Tibial artery (tissue), 4 donors: ENCODE data around the gene PGAP3.
A peak's percentile ranks its signal among the peaks of the same experiment; 100 is the strongest.

Experiments used
- DNase-seq, 2 donors: peaks; one replicate each; pipeline ENCODE4 v3.0.0-alpha.2; 2019
- H3K27ac ChIP-seq, 2 donors: fragments of 200-600 bp; sonication (generic) in 1 of 2; 1 replicate in 1 of 2; 2 replicates in 1 of 2; pipeline ENCODE4 v1.5.1; 2018 to 2019; ENCODE audit warnings: mild to moderate bottlenecking in 1 of 2
- H3K27me3 ChIP-seq, 2 donors: fragments of 200-600 bp; sonication (generic) in 1 of 2; one replicate each; pipeline versions ENCODE4 v1.5.1 to v1.6.0; 2016 to 2019
- H3K36me3 ChIP-seq, 3 donors: fragments of 200-600 bp; sonication (generic) in 2 of 3; one replicate each; pipeline ENCODE4 v1.5.1; 2016 to 2019; ENCODE audit warnings: mild to moderate bottlenecking in 2 of 3
- H3K4me1 ChIP-seq, 4 donors: fragments of 200-600 bp; sonication (generic) in 2 of 4; 1 replicate in 3 of 4; 2 replicates in 1 of 4; pipeline ENCODE4 v1.5.1; 2016 to 2019
- H3K4me3 ChIP-seq, 2 donors: fragments of 200-600 bp; sonication (generic) in 1 of 2; 1 replicate in 1 of 2; 2 replicates in 1 of 2; pipeline ENCODE4 v1.5.1; 2018 to 2019; ENCODE audit warnings: mild to moderate bottlenecking in 2 of 2
- H3K9me3 ChIP-seq, 3 donors: fragments of 200-600 bp; sonication (generic) in 1 of 3; one replicate each; pipeline ENCODE4 v1.5.1; 2016 to 2019
- CTCF ChIP-seq, 2 experiments: fragments of 200-600 bp in 1 of 2; fragments of 450-650 bp in 1 of 2; IDR thresholded peaks; one replicate each; pipeline ENCODE4 v1.5.1; 2017 to 2019; ENCODE audit warnings: antibody characterized with exemption in 2 of 2, mild to moderate bottlenecking in 1 of 2, moderate library complexity in 1 of 2
- intact Hi-C: fragments of 100-400 bp; cut with DNase I; formaldehyde crosslinking; loops from one replicate; pipeline ENCODE4 v1.15.0; 2023; ENCODE audit warnings: low total_unique reads

PGAP3 gene

GRCh38 chr17:39684369-39685192 lies 3.3 kb downstream of the PGAP3 start:
- Histone ChIP-seq H3K27ac (no peak overlapping the region), H3K4me3 (no peak overlapping the region), H3K27me3 (no peaks in the 10 kb centered on the region), H3K36me3 (peaks cover 0 to 53% (median 0%) of the 10 kb centered on the region in 3 donors), H3K9me3 (no peaks in the 10 kb centered on the region), H3K4me1 (peaks cover 0 to 27% (median 8%) of the 10 kb centered on the region in 4 donors)
- intact Hi-C loops = no loop called here
- DNase-seq = no peak
- no peak for TF ChIP-seq CTCF (IDR thresholded peaks at IDR 0.05)

- no peaks in the 10 kb centered on the region for H3K9me3 ChIP-seq
- H3K27ac ChIP-seq = no peak overlapping the region
- no peak overlapping the region for H3K4me3 ChIP-seq
- no peak for TF ChIP-seq CTCF (IDR thresholded peaks at IDR 0.05)
- peaks cover 0 to 30% (median 7%) of the 10 kb centered on the region in 4 donors for H3K4me1 ChIP-seq
- DNase-seq = no peak
- intact Hi-C loops = no loop called here
- H3K36me3 ChIP-seq = peaks cover 0 to 53% (median 0%) of the 10 kb centered on the region in 3 donors
- H3K27me3 ChIP-seq = no peaks in the 10 kb centered on the region
These were observed 4.4 kb downstream of the PGAP3 start for GRCh38 chr17:39683295-39683939.

- Histone ChIP-seq H3K36me3 (peaks cover 0 to 41% (median 0%) of the 10 kb centered on the region in 3 donors), H3K4me1 (peaks cover 7 to 59% (median 40%) of the 10 kb centered on the region in 4 donors), H3K4me3 (no peak overlapping the region), H3K27me3 (no peaks in the 10 kb centered on the region), H3K9me3 (no peaks in the 10 kb centered on the region), H3K27ac (peak overlapping the region; percentile 84 to 88)
- no peak for TF ChIP-seq CTCF (IDR thresholded peaks at IDR 0.05)
- DNase-seq = no peak
- intact Hi-C loops = no loop called here
These were observed 8.2 kb downstream of the PGAP3 start for GRCh38 chr17:39679521-39680192.

- peaks cover 0 to 30% (median 0%) of the 10 kb centered on the region in 3 donors for H3K36me3 ChIP-seq
- no peak overlapping the region for H3K4me3 ChIP-seq
- peaks cover 7 to 67% (median 47%) of the 10 kb centered on the region in 4 donors for H3K4me1 ChIP-seq
- no peak for DNase-seq
- peak overlapping the region; percentile 84 to 88 for H3K27ac ChIP-seq
- intact Hi-C loops = no loop called here
- no peaks in the 10 kb centered on the region for H3K9me3 ChIP-seq
- H3K27me3 ChIP-seq = no peaks in the 10 kb centered on the region
- TF ChIP-seq CTCF (IDR thresholded peaks at IDR 0.05) = no peak
These were observed 9.3 kb downstream of the PGAP3 start for GRCh38 chr17:39678340-39679116.
